Putamen (tissue), 1 donor: Measurements from ENCODE around the gene PGPEP1.
A peak's percentile ranks its signal among the peaks of the same experiment; 100 is the strongest.
"Not testable (repeated sequence)": the region's sequence is repeated elsewhere in the genome, so short reads cannot be mapped to it uniquely, and the experiment has no call there.

Experiments
- DNase-seq: peaks from one replicate; pipeline ENCODE4 v3.0.0-alpha.2; 2016; ENCODE audit warnings: low spot score

The PGPEP1 gene

GRCh38 chr19:18308051-18308947 lies 32.1 kb upstream of the PGPEP1 start:
- DNase-seq, result no peak

DNA sequence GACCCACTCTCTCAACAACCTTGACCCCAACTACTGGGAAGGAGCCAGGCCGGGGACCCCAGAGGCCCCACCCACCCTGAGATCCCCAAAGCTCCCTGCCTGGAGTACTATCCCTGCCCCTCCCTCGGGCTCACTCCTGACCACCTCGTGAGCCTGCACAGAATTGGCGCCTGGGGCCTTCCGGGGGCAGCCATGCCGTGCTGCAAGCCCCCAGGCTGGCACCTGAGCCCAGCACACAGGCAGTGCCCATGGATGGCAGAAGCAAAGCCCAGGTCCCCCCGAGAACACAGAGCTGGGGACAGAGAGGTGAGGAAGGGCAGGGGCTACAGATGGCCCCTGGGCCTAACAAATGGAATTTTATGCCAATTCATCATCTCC lies 31.5 kb upstream of the PGPEP1 start:
- no peak for DNase-seq

GRCh38 chr19:18309525-18310064 lies 30.8 kb upstream of the PGPEP1 start:
- no peak for DNase-seq

- no peak for DNase-seq
Measured at GRCh38 chr19:18310118-18310909, 30.1 kb upstream of the PGPEP1 start.

- DNase-seq, result no peak
Measured at GRCh38 chr19:18310966-18311365, 29.4 kb upstream of the PGPEP1 start.

- no peak for DNase-seq
Measured at GRCh38 chr19:18311502-18312091, 28.8 kb upstream of the PGPEP1 start.

DNA sequence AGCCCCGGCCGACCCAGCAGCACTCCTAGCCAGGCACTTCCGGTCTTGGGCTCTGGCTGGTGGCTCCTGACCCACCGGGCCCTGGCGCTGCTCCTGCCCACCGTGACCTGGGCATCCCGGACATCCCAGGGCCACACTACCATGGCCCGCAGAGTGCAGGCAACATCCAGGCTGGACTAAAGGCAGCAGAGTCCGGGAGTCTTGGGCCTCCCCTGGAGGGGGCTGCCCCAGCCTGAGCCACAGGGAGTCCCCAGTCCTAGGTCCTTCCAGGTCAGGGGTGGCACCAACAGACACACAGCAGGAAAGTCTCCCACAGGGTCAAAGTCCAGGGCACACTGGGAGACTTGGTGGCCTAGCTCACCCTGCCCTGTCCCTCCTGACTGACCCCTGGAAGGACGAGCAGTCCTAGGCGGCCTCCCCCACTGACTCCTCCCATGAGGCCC lies 28.3 kb upstream of the PGPEP1 start:
- no peak for DNase-seq

- DNase-seq, result no peak
Measured at GRCh38 chr19:18313398-18313797, 27.0 kb upstream of the PGPEP1 start.

DNA sequence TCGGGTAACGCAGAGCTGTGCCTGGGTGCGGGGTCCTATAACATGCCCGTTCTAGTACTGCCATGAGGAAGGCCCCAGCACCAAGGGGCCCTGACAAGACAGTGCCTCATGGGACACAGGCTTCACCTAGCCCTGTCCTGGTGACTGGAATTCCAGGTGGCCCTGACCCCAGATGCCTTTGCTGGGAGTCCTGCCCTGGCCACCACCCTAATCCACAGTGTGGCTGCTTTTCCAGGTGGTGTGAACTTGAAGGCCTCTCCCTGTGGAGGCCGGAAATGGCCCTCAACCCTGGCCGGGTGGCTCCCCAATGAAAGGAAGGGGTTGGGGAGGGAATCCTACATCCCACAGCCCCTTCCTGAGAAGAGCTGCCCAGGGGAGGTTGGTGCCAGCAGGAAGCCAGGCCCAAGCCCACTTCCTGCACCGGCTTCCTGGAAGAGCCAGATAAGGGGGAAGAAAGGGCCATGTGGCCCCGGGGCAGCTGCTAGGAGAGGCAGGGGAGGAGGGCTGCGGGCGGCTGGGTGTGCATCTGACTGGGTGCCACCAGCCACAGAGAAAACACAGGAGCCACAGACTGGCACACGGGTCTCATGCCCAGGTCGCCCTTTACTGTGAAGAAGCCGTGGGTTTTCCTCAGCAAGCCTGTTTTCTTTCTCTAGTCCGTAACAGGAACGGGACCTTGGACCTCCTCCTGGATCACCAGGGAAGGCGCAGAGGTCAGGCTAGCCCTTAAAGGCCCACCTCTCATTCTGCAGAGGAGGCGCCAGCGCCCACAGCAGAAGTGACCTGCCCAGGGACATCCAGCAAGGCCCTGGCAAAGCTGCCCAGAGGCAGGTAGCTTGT lies 22.2 kb upstream of the PGPEP1 start:
- no peak for DNase-seq

DNA sequence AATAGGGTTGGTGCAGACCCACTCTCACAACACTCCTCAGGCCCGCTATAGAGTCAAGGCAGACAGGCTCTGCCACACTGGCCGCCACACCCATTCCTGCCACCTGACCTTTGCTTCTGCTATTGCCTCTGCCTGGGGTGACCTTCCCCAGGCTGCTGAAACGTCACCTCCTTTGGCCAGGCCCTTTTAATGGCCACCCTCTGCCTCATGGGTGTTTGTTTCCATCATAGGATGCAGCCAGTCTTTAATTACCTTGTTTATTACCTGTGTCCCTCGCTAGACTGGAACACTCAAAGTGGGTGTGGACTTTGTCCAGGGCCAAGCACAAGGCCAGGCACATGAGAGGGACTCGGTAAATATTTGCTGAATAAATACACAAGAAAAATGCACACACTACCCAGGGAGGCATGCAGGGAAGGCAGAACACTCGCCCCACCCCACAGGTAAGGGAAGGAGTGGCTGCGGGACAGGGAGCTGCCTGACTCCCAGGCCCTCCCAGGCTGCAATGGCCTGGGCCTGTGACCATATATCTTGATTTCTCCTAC lies 20.7 kb upstream of the PGPEP1 start:
- DNase-seq, result no peak

GRCh38 chr19:18320865-18321733 lies 19.3 kb upstream of the PGPEP1 start:
- no peak for DNase-seq

DNA sequence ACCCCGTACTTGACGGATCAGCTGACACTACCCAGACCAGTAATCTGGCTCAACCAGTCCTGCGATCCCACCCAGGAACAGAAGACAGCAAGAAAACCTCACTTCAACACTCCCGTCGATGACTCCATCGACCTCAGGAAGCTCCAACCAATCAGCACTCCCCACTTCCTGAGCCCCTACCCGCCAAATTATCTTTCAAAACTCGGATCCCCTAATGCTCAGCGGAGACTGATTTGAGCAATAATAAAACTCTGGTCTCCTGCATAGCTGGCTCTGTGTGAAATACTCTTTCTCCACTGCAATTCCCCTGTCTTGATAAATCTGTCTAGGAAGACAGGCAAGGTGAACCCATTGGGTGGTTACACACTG lies 18.7 kb upstream of the PGPEP1 start:
- no peak for DNase-seq

- DNase-seq, result no peak
Measured at GRCh38 chr19:18322318-18322758, 18.1 kb upstream of the PGPEP1 start.

DNA sequence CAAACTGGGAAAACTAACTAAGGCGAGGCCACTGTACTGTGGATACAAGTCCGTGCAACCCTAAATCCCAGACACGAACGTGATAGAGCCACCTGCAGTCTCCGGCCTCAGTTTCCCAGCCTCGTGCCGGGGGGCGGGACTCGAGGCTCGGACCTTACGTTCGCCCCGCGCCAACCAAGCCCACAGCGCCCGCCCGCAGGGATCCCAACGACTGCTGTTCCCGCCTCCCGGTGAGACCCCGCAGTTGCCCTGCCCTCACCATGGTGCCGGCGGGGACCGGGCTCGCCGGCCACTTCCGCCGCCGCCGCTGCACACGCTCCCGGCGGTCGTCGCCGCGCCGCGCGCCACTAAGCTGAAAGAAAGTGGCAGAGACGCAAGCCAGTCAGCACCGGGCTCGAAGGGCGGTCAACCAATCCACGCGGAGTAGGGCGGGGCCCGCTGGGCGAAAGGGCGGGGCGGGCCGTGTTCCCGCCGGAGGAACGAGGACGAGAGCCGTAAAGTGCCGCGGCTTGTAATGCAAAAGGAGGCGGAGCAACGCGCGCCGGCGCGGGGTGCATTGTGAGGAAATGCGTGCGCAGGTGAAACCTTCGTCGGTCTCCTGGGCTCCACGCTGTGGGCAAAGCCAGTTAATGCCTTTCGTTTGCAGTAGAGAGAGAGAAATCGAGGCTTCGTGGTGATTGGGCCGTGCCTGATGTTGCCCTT lies 17.5 kb upstream of the PGPEP1 start, which contains the start of gene LSM4:
LSM4 (minus strand) TSS at position 318 of the 702 bp plus-strand sequence; CDS start at position 262, 56 bp downstream.
- DNase-seq, result peak; percentile 96

- DNase-seq, result not testable (repeated sequence)
Measured at GRCh38 chr19:18324373-18324731, 16.0 kb upstream of the PGPEP1 start.

GRCh38 chr19:18326772-18327171 lies 13.6 kb upstream of the PGPEP1 start:
- DNase-seq, result no peak

GRCh38 chr19:18328340-18329034 lies 11.9 kb upstream of the PGPEP1 start:
- peak; percentile 97 for DNase-seq

- DNase-seq, result no peak
Measured at GRCh38 chr19:18329035-18329376, 11.4 kb upstream of the PGPEP1 start.

DNA sequence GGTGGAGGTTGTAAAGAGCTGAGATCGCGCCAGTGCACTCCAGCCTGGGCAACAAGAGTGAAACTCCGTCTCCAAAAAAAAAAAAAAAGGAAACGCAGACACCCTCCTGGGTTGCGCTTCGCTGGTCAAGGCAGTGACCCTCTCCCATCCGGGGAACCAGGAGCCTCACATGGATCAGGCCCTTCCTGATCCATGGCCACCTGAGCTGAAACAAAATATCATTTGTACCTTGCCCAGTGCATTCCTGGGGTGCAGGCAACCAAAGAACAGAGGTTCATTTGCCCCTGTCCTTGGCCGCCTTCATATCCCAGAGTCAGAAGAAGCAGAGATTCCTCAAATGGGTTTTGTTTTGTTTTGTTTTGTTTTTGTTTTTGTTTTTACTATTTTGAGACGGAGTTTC lies 9.5 kb upstream of the PGPEP1 start:
- DNase-seq, result no peak
